ENCODE measurements around the gene MSL1. TPM values are rescaled to one million over a fixed set of nuclear protein-coding genes. Genes with fewer than 3 reads are reported as not detected.
A peak's percentile ranks its signal among the peaks of the same experiment; 100 is the strongest.

Gene MSL1
- total and polyA plus RNA-seq, 2 of the 4 experiments (the other 2 are of a cell fraction), result 28.3 to 48.4 TPM

DNA sequence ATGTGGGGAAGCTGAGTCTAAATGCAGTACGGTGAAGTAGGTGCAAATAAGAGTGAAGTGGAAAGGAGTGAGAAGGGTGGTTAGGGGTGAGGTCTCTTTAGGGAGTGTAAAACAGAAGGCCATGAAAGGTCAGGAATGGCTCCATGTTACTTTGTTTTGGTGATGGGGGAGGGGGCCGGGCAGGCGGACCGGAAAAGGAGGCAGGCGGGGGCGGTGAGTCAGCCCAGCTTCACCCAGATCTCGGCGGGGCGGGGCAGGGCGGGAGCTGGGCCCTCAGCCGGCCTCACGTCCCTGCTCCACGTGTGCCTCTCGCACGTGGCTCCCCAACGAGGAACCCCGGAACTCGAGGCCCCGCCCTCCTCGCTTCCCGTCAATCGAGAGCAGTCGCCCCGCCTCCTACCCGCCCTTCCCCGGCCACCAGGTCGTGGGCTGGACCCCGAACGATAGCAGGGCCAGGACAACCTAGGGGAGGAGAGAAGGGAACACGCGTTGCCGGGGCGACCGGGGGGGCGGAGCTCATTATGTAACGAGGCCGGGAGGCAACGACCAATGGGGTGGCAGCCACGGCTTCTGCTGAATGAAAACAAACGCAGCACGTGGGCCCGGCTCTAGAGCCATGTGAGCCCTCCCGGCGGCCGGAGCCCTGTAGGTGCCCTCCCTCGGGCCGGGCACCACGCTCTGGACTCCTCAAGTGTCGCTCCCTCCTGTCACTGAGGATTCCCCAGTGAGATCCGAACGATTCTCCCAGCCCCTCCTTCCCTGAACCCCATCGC lies 22.7 kb upstream of the MSL1 start:
- Histone ChIP-seq H2BK5ac (ENCODE audit: low read depth, low read length, poor library complexity, severe bottlenecking) (peak overlapping the region; percentile 91), H3K4me2 (ENCODE audit: low read depth, low read length) (peak overlapping the region; percentile 87), H4K5ac (ENCODE audit: low read depth, low read length) (peak overlapping the region; percentile 79), H2BK15ac (ENCODE audit: low read depth, low read length) (peak overlapping the region; percentile 99), H3K27me3 (ENCODE audit: control insufficient read depth, insufficient read depth, low read length) (no peaks in the 10 kb centered on the region), H2AK5ac (ENCODE audit: low read depth, low read length) (peak overlapping the region; percentile 95), H3K4me1 (ENCODE audit: control insufficient read depth, insufficient read depth, low read length) (peaks cover 22% of the 10 kb centered on the region), H3K56ac (ENCODE audit: extremely low read depth, insufficient read depth, low read length) (peak overlapping the region; percentile 80), H3K9me3 (ENCODE audit: control insufficient read depth, insufficient read depth, low read length) (no peaks in the 10 kb centered on the region), H3K9ac (ENCODE audit: low read depth, low read length) (peak overlapping the region; percentile 70), H3K9me1 (ENCODE audit: insufficient read depth, low read length) (peaks cover 19% of the 10 kb centered on the region), H3K27ac (ENCODE audit: insufficient read depth, low read length) (peak overlapping the region; percentile 91), H4K91ac (ENCODE audit: insufficient read depth, low read depth, low read length) (peak overlapping the region; percentile 97), H3K4me3 (ENCODE audit: insufficient read depth, low read depth, low read length) (peak overlapping the region; percentile 65), H3K18ac (ENCODE audit: low read depth, low read length) (peak overlapping the region; percentile 90), H3K79me1 (ENCODE audit: low read depth in 1 of 2, low read length in 2 of 2) (peaks cover 24 to 48% of the 10 kb centered on the region in 2 experiments; a peak in 3 of 4 replicates), H3K23ac (ENCODE audit: low read depth, low read length) (peak overlapping the region; percentile 98), H4K8ac (ENCODE audit: low read depth in 2 of 2, low read length in 2 of 2) (peak overlapping the region; percentile 95 to 96), H2AFZ (replicated peaks; ENCODE audit: low read length, poor library complexity) (peak overlapping the region; percentile 85), H2BK20ac (ENCODE audit: low read depth, low read length) (peak overlapping the region; percentile 97), H4K20me1 (ENCODE audit: insufficient read depth, low read length) (peaks cover 9% of the 10 kb centered on the region; the same call in 1 of the 2 replicates), H3K14ac (replicated peaks; ENCODE audit: low read depth, low read length) (peak overlapping the region; percentile 97), H2BK120ac (ENCODE audit: low read depth, low read length) (peak overlapping the region; percentile 99), H3K4ac (ENCODE audit: low read depth, low read length) (peak overlapping the region; percentile 99), H2AK9ac (replicated peaks; ENCODE audit: low read depth, low read length, poor library complexity) (peak overlapping the region; percentile 97), H3K36me3 (ENCODE audit: control insufficient read depth, insufficient read depth, low read length) (peaks cover 32% of the 10 kb centered on the region)
- 1% methylated on average over 19 of the region's 52 CpGs; no CpG with 5 or more reads in 1 of the 2 experiments for WGBS, 2 experiments (ENCODE audit: extremely low coverage in 2 of 2, insufficient read length in 1 of 2)
- ChIA-PET POLR2A (ENCODE audit: unreplicated experiment) (interaction anchor here (0.6 to 0.7 kb wide), 5 partner anchors 14 to 1590 kb away, joined by 3 to 4 read pairs (median 3); partner anchors contain the start of genes CASC3 and EIF1), CTCF (interaction anchor here (1.0 to 2.3 kb wide), 3 partner anchors 12 to 24 kb away, joined by 3 to 12 read pairs (median 3); no protein-coding TSS in a partner anchor)
- BruUV-seq (replicated peaks), result no TSS peak
- ATAC-seq (ENCODE audit: low read depth), result peak; percentile 80
- peak; percentile 98 for DNase-seq
- dilution Hi-C loops (cut with HindIII; ENCODE audit: low sequenced_read_pairs, unreplicated experiment), result no loop called here
- in situ Hi-C loops (cut with MboI; ENCODE audit: low sequenced_read_pairs), result no loop called here
- peak; percentile 50 for TF ChIP-seq CEBPB (IDR thresholded peaks at IDR 0.05; ENCODE audit: low read depth, low read length)
- peak; percentile 82 for TF ChIP-seq BHLHE40 (IDR thresholded peaks at IDR 0.05; ENCODE audit: low read depth, low read length)
- TF ChIP-seq MXI1 (IDR thresholded peaks at IDR 0.05; ENCODE audit: borderline replicate concordance, low read depth, low read length), result peak; percentile 99
- TF ChIP-seq, protein P1, sequence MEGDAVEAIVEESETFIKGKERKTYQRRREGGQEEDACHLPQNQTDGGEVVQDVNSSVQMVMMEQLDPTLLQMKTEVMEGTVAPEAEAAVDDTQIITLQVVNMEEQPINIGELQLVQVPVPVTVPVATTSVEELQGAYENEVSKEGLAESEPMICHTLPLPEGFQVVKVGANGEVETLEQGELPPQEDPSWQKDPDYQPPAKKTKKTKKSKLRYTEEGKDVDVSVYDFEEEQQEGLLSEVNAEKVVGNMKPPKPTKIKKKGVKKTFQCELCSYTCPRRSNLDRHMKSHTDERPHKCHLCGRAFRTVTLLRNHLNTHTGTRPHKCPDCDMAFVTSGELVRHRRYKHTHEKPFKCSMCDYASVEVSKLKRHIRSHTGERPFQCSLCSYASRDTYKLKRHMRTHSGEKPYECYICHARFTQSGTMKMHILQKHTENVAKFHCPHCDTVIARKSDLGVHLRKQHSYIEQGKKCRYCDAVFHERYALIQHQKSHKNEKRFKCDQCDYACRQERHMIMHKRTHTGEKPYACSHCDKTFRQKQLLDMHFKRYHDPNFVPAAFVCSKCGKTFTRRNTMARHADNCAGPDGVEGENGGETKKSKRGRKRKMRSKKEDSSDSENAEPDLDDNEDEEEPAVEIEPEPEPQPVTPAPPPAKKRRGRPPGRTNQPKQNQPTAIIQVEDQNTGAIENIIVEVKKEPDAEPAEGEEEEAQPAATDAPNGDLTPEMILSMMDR (conservative IDR thresholded peaks at IDR 0.05; ENCODE audit: low read depth, low read length), result no peak
- no peak for TF ChIP-seq RCOR1 (IDR thresholded peaks at IDR 0.05; ENCODE audit: insufficient replicate concordance, low read length)
- TF ChIP-seq, protein P2, sequence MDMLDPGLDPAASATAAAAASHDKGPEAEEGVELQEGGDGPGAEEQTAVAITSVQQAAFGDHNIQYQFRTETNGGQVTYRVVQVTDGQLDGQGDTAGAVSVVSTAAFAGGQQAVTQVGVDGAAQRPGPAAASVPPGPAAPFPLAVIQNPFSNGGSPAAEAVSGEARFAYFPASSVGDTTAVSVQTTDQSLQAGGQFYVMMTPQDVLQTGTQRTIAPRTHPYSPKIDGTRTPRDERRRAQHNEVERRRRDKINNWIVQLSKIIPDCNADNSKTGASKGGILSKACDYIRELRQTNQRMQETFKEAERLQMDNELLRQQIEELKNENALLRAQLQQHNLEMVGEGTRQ (IDR thresholded peaks at IDR 0.05; ENCODE audit: low read depth, low read length), result peak; percentile 76
- peak; percentile 81 for TF ChIP-seq POLR2A (IDR thresholded peaks at IDR 0.05; ENCODE audit: low read depth, low read length)
- TF ChIP-seq MAZ (IDR thresholded peaks at IDR 0.05; ENCODE audit: borderline replicate concordance, low read depth, low read length), result peak; percentile 90
- TF ChIP-seq FOS (IDR thresholded peaks at IDR 0.05; ENCODE audit: low read depth, low read length), result peak; percentile 42; the same call in 1 of the 2 replicates
- intact Hi-C loops (cut with micrococcal nuclease), result no loop called here
